Fibroblast of lung (primary cell): Measurements from ENCODE around the gene STPG2.

Source experiments
- CTCF ChIP-seq, 2 donors: IDR thresholded peaks in 1 of 2; conservative IDR thresholded peaks in 1 of 2; 1 replicate in 1 of 2; 2 replicates in 1 of 2; pipeline ENCODE4 v1.5.1; 2011 to 2012; ENCODE audit warnings: low read length in 2 of 2, control low read depth in 1 of 2, inconsistent platforms in 1 of 2, low read depth in 1 of 2, mild to moderate bottlenecking in 1 of 2
- EZH2 ChIP-seq: IDR thresholded peaks from 2 replicates; pipeline ENCODE4 v1.5.1; 2012; ENCODE audit warnings: low read length, control low read depth, mild to moderate bottlenecking; ENCODE audit errors: missing control alignments

- TF ChIP-seq CTCF (conservative IDR thresholded peaks at IDR 0.05 in 1 of 2, IDR thresholded peaks at IDR 0.05 in 1 of 2; ENCODE audit: low read depth in 1 of 2, low read length in 2 of 2) (no peak), EZH2 (no peak)
Measured at GRCh38 chr4:97558204-97558778, 585.0 kb downstream of the STPG2 start.
